Suppressor macrophage treated with lipopolysaccharide for 4 hours (primary cell): ENCODE results near the gene NRG3.
A peak's percentile ranks its signal among the peaks of the same experiment; 100 is the strongest.
"Not testable (repeated sequence)": the region's sequence is repeated elsewhere in the genome, so short reads cannot be mapped to it uniquely, and the experiment has no call there.

Source experiments
- DNase-seq: peaks from one replicate; pipeline ENCODE4 v3.0.0-alpha.2; 2020

NRG3 gene

GRCh38 chr10:82942286-82943099, 1067.5 kb downstream of the NRG3 start:
- DNase-seq = peak; percentile 7

GRCh38 chr10:82943142-82943541, 1068.1 kb downstream of the NRG3 start:
- no peak for DNase-seq

- no peak for DNase-seq
Measured at GRCh38 chr10:82949816-82950575, 1075.0 kb downstream of the NRG3 start.

- DNase-seq = no peak
Measured at GRCh38 chr10:82953331-82953730, 1078.3 kb downstream of the NRG3 start.

GRCh38 chr10:82953909-82954308, 1078.9 kb downstream of the NRG3 start:
- no peak for DNase-seq

GRCh38 chr10:82960421-82961060, 1085.5 kb downstream of the NRG3 start:
- DNase-seq = not testable (repeated sequence)

- DNase-seq = no peak
Measured at GRCh38 chr10:82961864-82962263, 1086.9 kb downstream of the NRG3 start.

GRCh38 chr10:82966130-82966529, 1091.1 kb downstream of the NRG3 start:
- DNase-seq = no peak

- DNase-seq = no peak
Measured at GRCh38 chr10:82968533-82968932, 1093.5 kb downstream of the NRG3 start.

GRCh38 chr10:82969405-82969804, 1094.4 kb downstream of the NRG3 start:
- no peak for DNase-seq

- no peak for DNase-seq
Measured at GRCh38 chr10:82980321-82980720, 1105.3 kb downstream of the NRG3 start.

- DNase-seq = no peak
Measured at GRCh38 chr10:82981137-82981723, 1106.2 kb downstream of the NRG3 start.

GRCh38 chr10:82982110-82982608, 1107.2 kb downstream of the NRG3 start:
- no peak for DNase-seq

GRCh38 chr10:82986216-82986615, 1111.2 kb downstream of the NRG3 start:
- no peak for DNase-seq

GRCh38 chr10:83006479-83006878, 1131.5 kb downstream of the NRG3 start:
- not testable (repeated sequence) for DNase-seq

GRCh38 chr10:83007510-83007909, 1132.5 kb downstream of the NRG3 start:
- DNase-seq = no peak

GRCh38 chr10:83012866-83013265, 1137.9 kb downstream of the NRG3 start:
- DNase-seq = no peak

- DNase-seq = no peak
Measured at GRCh38 chr10:83017076-83017867, 1142.3 kb downstream of the NRG3 start.

- no peak for DNase-seq
Measured at GRCh38 chr10:83023662-83024061, 1148.7 kb downstream of the NRG3 start.
